ENCODE data around the gene POLR3A. TPM values are rescaled to one million over a fixed set of nuclear protein-coding genes. Genes with fewer than 3 reads are reported as not detected.
A peak's percentile ranks its signal among the peaks of the same experiment; 100 is the strongest.

Gene POLR3A
- total and polyA plus RNA-seq, 2 of the 13 experiments (the other 11 are each of a cell fraction or from before 2014, with no cell fraction given) = 13.6 to 19.2 TPM

DNA sequence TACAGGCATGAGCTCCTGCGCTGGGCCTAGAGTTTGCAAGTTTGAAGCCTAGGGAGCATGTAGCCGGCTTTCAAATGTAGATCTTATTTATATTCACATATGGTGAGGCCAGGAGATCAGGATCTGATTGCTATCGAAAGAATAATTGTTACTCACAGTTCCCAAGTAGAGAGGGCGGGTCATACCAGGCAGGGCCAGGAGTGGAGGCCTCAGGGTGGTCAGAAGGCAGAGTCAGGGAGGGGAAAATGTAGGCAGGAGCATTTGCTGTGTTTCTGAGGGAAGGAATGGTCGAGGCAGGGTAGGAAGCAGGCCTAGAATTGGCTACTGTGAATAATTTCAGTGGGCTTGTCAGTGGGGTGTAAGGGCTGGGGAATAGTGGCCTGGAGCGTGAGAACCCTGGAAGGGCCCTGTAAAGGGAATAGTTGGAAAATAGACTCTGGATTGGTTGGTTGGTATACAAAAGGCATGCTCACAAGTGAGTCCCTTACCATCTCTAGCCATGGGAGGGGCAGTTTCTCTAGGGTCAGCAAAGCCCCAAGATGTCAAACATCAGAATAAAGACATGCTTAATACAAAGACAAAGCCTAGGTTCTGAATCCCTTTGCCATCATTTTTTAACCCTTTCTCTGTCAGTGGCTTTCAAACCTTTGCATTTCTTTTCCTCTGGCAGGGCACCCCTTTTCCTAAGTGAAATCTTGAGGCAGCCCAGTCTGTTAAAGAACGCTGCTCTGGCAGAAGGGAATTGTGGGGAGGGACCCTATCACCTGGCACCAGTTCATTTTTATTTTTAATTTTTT lies 66.8 kb downstream of the POLR3A start:
- peaks cover 7% of the 10 kb centered on the region; the same call in 1 of the 2 replicates for H3K9me3 ChIP-seq (ENCODE audit: low read length)
- in situ Hi-C loops (cut with HindIII; ENCODE audit: extremely low pct_ligation_motif_present, low pct_unique_long_range_greater_than_20kb) = no loop called here
- intact Hi-C loops (cut with micrococcal nuclease; ENCODE audit: unreplicated experiment) = no loop called here
- DNase-seq (ENCODE audit: low spot score) (no peak), ATAC-seq (peak; percentile 50), FAIRE-seq (no peak)
- H3K27me3 ChIP-seq (ENCODE audit: control insufficient read depth in 1 of 2, insufficient read depth in 2 of 2, low read length in 2 of 2) = no peaks in the 10 kb centered on the region
- peaks cover 25% of the 10 kb centered on the region for H3K4me1 ChIP-seq (ENCODE audit: insufficient read depth, low read length)
- 0 out of 2 replicates have a peak overlapping the region, but pooled peaks have one; percentile 8 for H3K4me2 ChIP-seq (ENCODE audit: low read depth, low read length)
- BruUV-seq (replicated peaks) = no TSS peak
- no peaks in the 10 kb centered on the region for H3K36me3 ChIP-seq (replicated peaks in 1 of 2; ENCODE audit: control insufficient read depth in 1 of 2, insufficient read depth in 2 of 2, low read length in 2 of 2)
- H3K27ac ChIP-seq (ENCODE audit: extremely low read length, insufficient read depth, low read length) = no peak overlapping the region
- ChIA-PET CTCF (ENCODE audit: low intra/inter-chr PET ratio, low total read pairs) (no interaction called here), POLR2A (no interaction called here)
- WGBS (ENCODE audit: low lambda C conversion rate) = 53% methylated on average over 7 of the region's 7 CpGs
- H3K9ac ChIP-seq (ENCODE audit: insufficient read depth, low read depth, low read length) = no peak overlapping the region
- H3K4me3 ChIP-seq (replicated peaks in 1 of 3; ENCODE audit: insufficient read depth in 1 of 3, low read depth in 2 of 3, low read length in 3 of 3) = no peak overlapping the region
- H3K79me2 ChIP-seq (ENCODE audit: insufficient read depth, low read length) = no peaks in the 10 kb centered on the region
- H4K20me1 ChIP-seq (ENCODE audit: insufficient read depth, low read length) = no peaks in the 10 kb centered on the region
- TF ChIP-seq ZNF652 (CRISPR knock-in tag; IDR thresholded peaks at IDR 0.05; ENCODE audit: borderline replicate concordance, low read depth) (0 out of 2 replicates have a peak, but pooled peaks have one; percentile 51), ZFY (CRISPR knock-in tag; IDR thresholded peaks at IDR 0.05) (0 out of 2 replicates have a peak, but pooled peaks have one; percentile 22)
- TF ChIP-seq, protein P1, sequence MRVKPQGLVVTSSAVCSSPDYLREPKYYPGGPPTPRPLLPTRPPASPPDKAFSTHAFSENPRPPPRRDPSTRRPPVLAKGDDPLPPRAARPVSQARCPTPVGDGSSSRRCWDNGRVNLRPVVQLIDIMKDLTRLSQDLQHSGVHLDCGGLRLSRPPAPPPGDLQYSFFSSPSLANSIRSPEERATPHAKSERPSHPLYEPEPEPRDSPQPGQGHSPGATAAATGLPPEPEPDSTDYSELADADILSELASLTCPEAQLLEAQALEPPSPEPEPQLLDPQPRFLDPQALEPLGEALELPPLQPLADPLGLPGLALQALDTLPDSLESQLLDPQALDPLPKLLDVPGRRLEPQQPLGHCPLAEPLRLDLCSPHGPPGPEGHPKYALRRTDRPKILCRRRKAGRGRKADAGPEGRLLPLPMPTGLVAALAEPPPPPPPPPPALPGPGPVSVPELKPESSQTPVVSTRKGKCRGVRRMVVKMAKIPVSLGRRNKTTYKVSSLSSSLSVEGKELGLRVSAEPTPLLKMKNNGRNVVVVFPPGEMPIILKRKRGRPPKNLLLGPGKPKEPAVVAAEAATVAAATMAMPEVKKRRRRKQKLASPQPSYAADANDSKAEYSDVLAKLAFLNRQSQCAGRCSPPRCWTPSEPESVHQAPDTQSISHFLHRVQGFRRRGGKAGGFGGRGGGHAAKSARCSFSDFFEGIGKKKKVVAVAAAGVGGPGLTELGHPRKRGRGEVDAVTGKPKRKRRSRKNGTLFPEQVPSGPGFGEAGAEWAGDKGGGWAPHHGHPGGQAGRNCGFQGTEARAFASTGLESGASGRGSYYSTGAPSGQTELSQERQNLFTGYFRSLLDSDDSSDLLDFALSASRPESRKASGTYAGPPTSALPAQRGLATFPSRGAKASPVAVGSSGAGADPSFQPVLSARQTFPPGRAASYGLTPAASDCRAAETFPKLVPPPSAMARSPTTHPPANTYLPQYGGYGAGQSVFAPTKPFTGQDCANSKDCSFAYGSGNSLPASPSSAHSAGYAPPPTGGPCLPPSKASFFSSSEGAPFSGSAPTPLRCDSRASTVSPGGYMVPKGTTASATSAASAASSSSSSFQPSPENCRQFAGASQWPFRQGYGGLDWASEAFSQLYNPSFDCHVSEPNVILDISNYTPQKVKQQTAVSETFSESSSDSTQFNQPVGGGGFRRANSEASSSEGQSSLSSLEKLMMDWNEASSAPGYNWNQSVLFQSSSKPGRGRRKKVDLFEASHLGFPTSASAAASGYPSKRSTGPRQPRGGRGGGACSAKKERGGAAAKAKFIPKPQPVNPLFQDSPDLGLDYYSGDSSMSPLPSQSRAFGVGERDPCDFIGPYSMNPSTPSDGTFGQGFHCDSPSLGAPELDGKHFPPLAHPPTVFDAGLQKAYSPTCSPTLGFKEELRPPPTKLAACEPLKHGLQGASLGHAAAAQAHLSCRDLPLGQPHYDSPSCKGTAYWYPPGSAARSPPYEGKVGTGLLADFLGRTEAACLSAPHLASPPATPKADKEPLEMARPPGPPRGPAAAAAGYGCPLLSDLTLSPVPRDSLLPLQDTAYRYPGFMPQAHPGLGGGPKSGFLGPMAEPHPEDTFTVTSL (CRISPR knock-in tag; IDR thresholded peaks at IDR 0.05; ENCODE audit: borderline replicate concordance) = no peak
- H2AFZ ChIP-seq (ENCODE audit: low read length) = peak overlapping the region; percentile 43
